Measurements from ENCODE around the gene COMMD2.

Gene COMMD2

GRCh38 chr3:149727656-149728055, 24.6 kb downstream of the COMMD2 start:
- H3K79me2 ChIP-seq (ENCODE audit: control insufficient read depth, insufficient read depth, low read length, poor library complexity): no peaks in the 10 kb centered on the region
- H3K23ac ChIP-seq (ENCODE audit: low read length): no peak overlapping the region
- H3K14ac ChIP-seq (ENCODE audit: low read length): no peak overlapping the region
- no peak overlapping the region for H2BK12ac ChIP-seq (ENCODE audit: low read length)
- WGBS (ENCODE audit: extremely low coverage, insufficient coverage, insufficient read length): no CpG with 5 or more reads among the region's 2 CpGs
- no peak overlapping the region for H3K4me2 ChIP-seq (ENCODE audit: low read length)
- H3K4me1 ChIP-seq (ENCODE audit: control insufficient read depth in 1 of 2, insufficient read depth in 2 of 2, low read length in 2 of 2): peaks cover 0 to 6% of the 10 kb centered on the region in 2 experiments
- no peak overlapping the region for H2BK120ac ChIP-seq (ENCODE audit: insufficient read depth, low read length, poor library complexity)
- no peak overlapping the region for H3K27ac ChIP-seq (ENCODE audit: low read depth, low read length)
- H4K12ac ChIP-seq (ENCODE audit: low read depth, low read length): no peak overlapping the region
- H3K36me3 ChIP-seq (ENCODE audit: control insufficient read depth in 1 of 2, insufficient read depth in 2 of 2, low read length in 2 of 2): no peaks in the 10 kb centered on the region
- no peak overlapping the region for H3K4me3 ChIP-seq (ENCODE audit: low read depth, low read length)
- H2AFZ ChIP-seq (ENCODE audit: insufficient read depth, low read length, poor library complexity): no peak overlapping the region
- H3K4ac ChIP-seq (ENCODE audit: low read depth, low read length): no peak overlapping the region
- no peak overlapping the region for H2BK5ac ChIP-seq (ENCODE audit: low read depth, low read length, poor library complexity)
- H3K9ac ChIP-seq (ENCODE audit: low read length): no peak overlapping the region
- no peaks in the 10 kb centered on the region for H3K27me3 ChIP-seq (ENCODE audit: insufficient read depth, low read length)
- H3K9me3 ChIP-seq (ENCODE audit: insufficient read depth, low read depth, low read length): no peaks in the 10 kb centered on the region
- H4K8ac ChIP-seq (ENCODE audit: low read depth, low read length): no peak overlapping the region
- DNase-seq: no peak
- H3K18ac ChIP-seq (ENCODE audit: low read length): no peak overlapping the region
- H3K79me1 ChIP-seq (ENCODE audit: low read length): no peaks in the 10 kb centered on the region
- H4K91ac ChIP-seq (ENCODE audit: low read depth, low read length): no peak overlapping the region
- H2AK5ac ChIP-seq (ENCODE audit: low read length): no peak overlapping the region

GRCh38 chr3:149726716-149727407, 25.4 kb downstream of the COMMD2 start:
- Histone ChIP-seq H4K12ac (ENCODE audit: low read depth, low read length) (no peak overlapping the region), H3K79me1 (ENCODE audit: low read length) (no peaks in the 10 kb centered on the region), H3K36me3 (ENCODE audit: control insufficient read depth in 1 of 2, insufficient read depth in 2 of 2, low read length in 2 of 2) (no peaks in the 10 kb centered on the region), H3K18ac (ENCODE audit: low read length) (no peak overlapping the region), H4K8ac (ENCODE audit: low read depth, low read length) (no peak overlapping the region), H3K27ac (ENCODE audit: low read depth, low read length) (no peak overlapping the region), H2AFZ (ENCODE audit: insufficient read depth, low read length, poor library complexity) (no peak overlapping the region), H2BK120ac (ENCODE audit: insufficient read depth, low read length, poor library complexity) (no peak overlapping the region), H2BK5ac (ENCODE audit: low read depth, low read length, poor library complexity) (no peak overlapping the region), H3K4me1 (ENCODE audit: control insufficient read depth in 1 of 2, insufficient read depth in 2 of 2, low read length in 2 of 2) (no peaks in the 10 kb centered on the region), H3K4ac (ENCODE audit: low read depth, low read length) (no peak overlapping the region), H2BK12ac (ENCODE audit: low read length) (no peak overlapping the region), H2AK5ac (ENCODE audit: low read length) (no peak overlapping the region), H3K4me3 (ENCODE audit: low read depth, low read length) (no peak overlapping the region), H3K79me2 (ENCODE audit: control insufficient read depth, insufficient read depth, low read length, poor library complexity) (no peaks in the 10 kb centered on the region), H3K9ac (ENCODE audit: low read length) (no peak overlapping the region), H3K14ac (ENCODE audit: low read length) (no peak overlapping the region), H4K91ac (ENCODE audit: low read depth, low read length) (no peak overlapping the region), H3K23ac (ENCODE audit: low read length) (no peak overlapping the region), H3K4me2 (ENCODE audit: low read length) (no peak overlapping the region), H3K9me3 (ENCODE audit: insufficient read depth, low read depth, low read length) (no peaks in the 10 kb centered on the region), H3K27me3 (ENCODE audit: insufficient read depth, low read length) (no peaks in the 10 kb centered on the region)
- WGBS (ENCODE audit: extremely low coverage, insufficient coverage, insufficient read length): no CpG with 5 or more reads among the region's 2 CpGs
- no peak for DNase-seq

GRCh38 chr3:149723781-149724180, 28.5 kb downstream of the COMMD2 start:
- Histone ChIP-seq H4K8ac (ENCODE audit: low read depth, low read length) (no peak overlapping the region), H3K4ac (ENCODE audit: low read depth, low read length) (no peak overlapping the region), H3K79me2 (ENCODE audit: control insufficient read depth, insufficient read depth, low read length, poor library complexity) (no peaks in the 10 kb centered on the region), H3K36me3 (ENCODE audit: control insufficient read depth in 1 of 2, insufficient read depth in 2 of 2, low read length in 2 of 2) (no peaks in the 10 kb centered on the region), H3K14ac (ENCODE audit: low read length) (no peak overlapping the region), H3K18ac (ENCODE audit: low read length) (no peak overlapping the region), H3K4me3 (ENCODE audit: low read depth, low read length) (peak overlapping the region; percentile 48), H3K4me2 (ENCODE audit: low read length) (no peak overlapping the region), H3K9ac (ENCODE audit: low read length) (peak overlapping the region; percentile 66), H2BK12ac (ENCODE audit: low read length) (no peak overlapping the region), H3K4me1 (ENCODE audit: control insufficient read depth in 1 of 2, insufficient read depth in 2 of 2, low read length in 2 of 2) (no peaks in the 10 kb centered on the region), H2AFZ (ENCODE audit: insufficient read depth, low read length, poor library complexity) (no peak overlapping the region), H2BK120ac (ENCODE audit: insufficient read depth, low read length, poor library complexity) (no peak overlapping the region), H3K79me1 (ENCODE audit: low read length) (no peaks in the 10 kb centered on the region), H2AK5ac (ENCODE audit: low read length) (no peak overlapping the region), H3K27ac (ENCODE audit: low read depth, low read length) (no peak overlapping the region), H4K12ac (ENCODE audit: low read depth, low read length) (no peak overlapping the region), H3K27me3 (ENCODE audit: insufficient read depth, low read length) (no peaks in the 10 kb centered on the region), H3K9me3 (ENCODE audit: insufficient read depth, low read depth, low read length) (no peaks in the 10 kb centered on the region), H2BK5ac (ENCODE audit: low read depth, low read length, poor library complexity) (no peak overlapping the region), H4K91ac (ENCODE audit: low read depth, low read length) (no peak overlapping the region), H3K23ac (ENCODE audit: low read length) (peak overlapping the region; percentile 74)
- no peak for DNase-seq

GRCh38 chr3:149720918-149721317, 31.4 kb downstream of the COMMD2 start:
- H3K27me3 ChIP-seq (ENCODE audit: insufficient read depth, low read length): no peaks in the 10 kb centered on the region
- DNase-seq: peak in 1 of 2 donors; percentile 48

More at GRCh38 chr3:149720918-149721317, 31.4 kb downstream of the COMMD2 start:
- Histone ChIP-seq H3K79me2 (ENCODE audit: control insufficient read depth, insufficient read depth, low read length, poor library complexity) (no peaks in the 10 kb centered on the region), H3K4me2 (ENCODE audit: low read length) (no peak overlapping the region), H2BK12ac (ENCODE audit: low read length) (no peak overlapping the region), H2BK120ac (ENCODE audit: insufficient read depth, low read length, poor library complexity) (no peak overlapping the region), H3K27ac (ENCODE audit: low read depth, low read length) (no peak overlapping the region), H3K4me1 (ENCODE audit: control insufficient read depth in 1 of 2, insufficient read depth in 2 of 2, low read length in 2 of 2) (no peaks in the 10 kb centered on the region), H2BK5ac (ENCODE audit: low read depth, low read length, poor library complexity) (no peak overlapping the region), H4K12ac (ENCODE audit: low read depth, low read length) (no peak overlapping the region), H3K23ac (ENCODE audit: low read length) (no peak overlapping the region), H3K4me3 (ENCODE audit: low read depth, low read length) (no peak overlapping the region), H3K18ac (ENCODE audit: low read length) (no peak overlapping the region), H3K79me1 (ENCODE audit: low read length) (no peaks in the 10 kb centered on the region), H4K91ac (ENCODE audit: low read depth, low read length) (no peak overlapping the region), H3K36me3 (ENCODE audit: control insufficient read depth in 1 of 2, insufficient read depth in 2 of 2, low read length in 2 of 2) (no peaks in the 10 kb centered on the region), H2AK5ac (ENCODE audit: low read length) (no peak overlapping the region), H3K4ac (ENCODE audit: low read depth, low read length) (no peak overlapping the region), H3K9me3 (ENCODE audit: insufficient read depth, low read depth, low read length) (no peaks in the 10 kb centered on the region), H3K9ac (ENCODE audit: low read length) (no peak overlapping the region), H4K8ac (ENCODE audit: low read depth, low read length) (no peak overlapping the region), H2AFZ (ENCODE audit: insufficient read depth, low read length, poor library complexity) (no peak overlapping the region), H3K14ac (ENCODE audit: low read length) (no peak overlapping the region)
- no CpG with 5 or more reads among the region's 2 CpGs for WGBS (ENCODE audit: extremely low coverage, insufficient coverage, insufficient read length)
